Transverse colon (tissue), 4 donors: ENCODE data around the gene CIT. TPM values are rescaled to one million over a fixed set of nuclear protein-coding genes. Genes with fewer than 3 reads are reported as not detected.

Experiments used
- DNase-seq: peaks from one replicate; pipeline ENCODE4 v3.0.0-alpha.2; 2019
- H3K27ac ChIP-seq, 4 donors: fragments of 200-600 bp; sonication (generic); 2 replicates each; pipeline ENCODE4 v1.5.1; 2016 to 2018; ENCODE audit warnings: inconsistent platforms in 4 of 4
- H3K27me3 ChIP-seq: fragments of 200-600 bp; sonication (generic); 2 replicates; pipeline ENCODE4 v1.5.1; 2017; ENCODE audit warnings: inconsistent platforms
- H3K36me3 ChIP-seq, 4 donors: fragments of 200-600 bp; sonication (generic); 2 replicates each; pipeline ENCODE4 v1.5.1; 2017 to 2019; ENCODE audit warnings: inconsistent platforms in 4 of 4
- H3K4me1 ChIP-seq, 4 donors: fragments of 200-600 bp; sonication (generic); 2 replicates each; pipeline ENCODE4 v1.5.1; 2017 to 2020; ENCODE audit warnings: inconsistent platforms in 4 of 4
- H3K4me3 ChIP-seq, 4 donors: fragments of 200-600 bp; sonication (generic); 1 replicate in 1 of 4; 2 replicates in 3 of 4; pipeline versions ENCODE4 v1.5.1 to v1.6.1; 2017 to 2019; ENCODE audit warnings: inconsistent platforms in 4 of 4
- H3K9me3 ChIP-seq, 2 donors: fragments of 200-600 bp; sonication (generic); 2 replicates each; pipeline ENCODE4 v1.5.1; 2017 to 2019; ENCODE audit warnings: inconsistent platforms in 2 of 2
- CTCF ChIP-seq, 5 experiments: fragments of 200-600 bp in 3 of 5; fragments of 450-650 bp in 2 of 5; sonication (generic) in 3 of 5; IDR thresholded peaks; 1 replicate in 2 of 5; 2 replicates in 3 of 5; pipeline ENCODE4 v1.5.1; 2016 to 2017; ENCODE audit warnings: antibody characterized with exemption in 5 of 5, inconsistent platforms in 3 of 5, mild to moderate bottlenecking in 2 of 5, moderate library complexity in 1 of 5
- EP300 ChIP-seq: sonication (generic); formaldehyde crosslinking; IDR thresholded peaks from one replicate; pipeline ENCODE4 v1.6.1; 2017; ENCODE audit warnings: antibody characterized with exemption, low read depth
- POLR2A ChIP-seq: fragments of 450-650 bp; IDR thresholded peaks from one replicate; pipeline ENCODE4 v1.6.1; 2016; ENCODE audit warnings: antibody characterized with exemption, mild to moderate bottlenecking, moderate library complexity
- POLR2AphosphoS5 ChIP-seq, 3 donors: sonication (generic); formaldehyde crosslinking; IDR thresholded peaks; one replicate each; pipeline ENCODE4 v1.6.1; 2016; ENCODE audit warnings: antibody characterized with exemption in 3 of 3
- WGBS, 2 donors: methylation state at CpG; one replicate each; pipeline ENCODE4 v1.1.5; 2018; ENCODE audit warnings: low coverage in 1 of 2; 5-methylcytosine and 5-hydroxymethylcytosine counted together
- in situ Hi-C, 4 donors: fragments of 200-750 bp; cut with MboI; loops; one replicate each; pipeline versions ENCODE4 v1.15.0 to v1.15.1; 2017; ENCODE audit warnings: low sequenced_read_pairs in 3 of 4, low pct_ligation_motif_present in 1 of 4, low pct_unique_long_range_greater_than_20kb in 1 of 4
- intact Hi-C: fragments of 100-400 bp; cut with DNase I; formaldehyde crosslinking; loops from one replicate; pipeline ENCODE4 v1.15.1; 2023; ENCODE audit warnings: low total_unique reads
- total RNA-seq, 4 donors: library from RNA; depleted of rRNA; stranded (reverse); fragments of >200 nt; gene quantifications; one replicate each; pipeline ENCODE4 v1.1.0, GENCODE V29; 2016

The CIT gene
- total RNA-seq, 4 donors from 2014 or later = 1.1 to 51.1 (median 7.1) TPM

GRCh38 chr12:119735079-119735478 lies 142.0 kb downstream of the CIT start:
- Histone ChIP-seq H3K27ac (no peak overlapping the region), H3K27me3 (no peaks in the 10 kb centered on the region), H3K4me3 (no peak overlapping the region), H3K4me1 (no peaks in the 10 kb centered on the region), H3K9me3 (no peaks in the 10 kb centered on the region), H3K36me3 (no peaks in the 10 kb centered on the region)
- WGBS, 2 donors = 93 to 97% methylated on average over 9 to 17 of the region's 17 CpGs
- in situ Hi-C loops (no loop called here), intact Hi-C loops (no loop called here)
- TF ChIP-seq POLR2A (no peak), POLR2AphosphoS5 (IDR thresholded peaks at IDR 0.05) (no peak), CTCF (IDR thresholded peaks at IDR 0.05) (no peak), EP300 (no peak)
- no peak for DNase-seq

- WGBS, 2 donors = 80 to 92% methylated on average over 3 to 13 of the region's 13 CpGs
Measured at GRCh38 chr12:119730381-119730780, 146.7 kb downstream of the CIT start.

GRCh38 chr12:119729871-119730270 lies 147.2 kb downstream of the CIT start:
- 98 to 100% methylated on average over 2 to 8 of the region's 8 CpGs for WGBS, 2 donors
- no peak overlapping the region for H3K27ac ChIP-seq
- no peaks in the 10 kb centered on the region for H3K36me3 ChIP-seq
- DNase-seq = no peak
- H3K4me3 ChIP-seq = no peak overlapping the region
- H3K4me1 ChIP-seq = no peaks in the 10 kb centered on the region
- in situ Hi-C loops (no loop called here), intact Hi-C loops (no loop called here)
- no peaks in the 10 kb centered on the region for H3K27me3 ChIP-seq
- TF ChIP-seq EP300 = no peak
- no peak for TF ChIP-seq POLR2AphosphoS5 (IDR thresholded peaks at IDR 0.05)
- TF ChIP-seq POLR2A = no peak
- no peak for TF ChIP-seq CTCF (IDR thresholded peaks at IDR 0.05)
- H3K9me3 ChIP-seq = no peaks in the 10 kb centered on the region

More at GRCh38 chr12:119730381-119730780, 146.7 kb downstream of the CIT start:
- TF ChIP-seq POLR2AphosphoS5 (IDR thresholded peaks at IDR 0.05) = no peak
- no peak for TF ChIP-seq POLR2A
- TF ChIP-seq EP300 = no peak
- no peak for TF ChIP-seq CTCF (IDR thresholded peaks at IDR 0.05)
- no peaks in the 10 kb centered on the region for H3K36me3 ChIP-seq
- H3K27ac ChIP-seq = no peak overlapping the region
- H3K4me1 ChIP-seq = no peaks in the 10 kb centered on the region
- H3K4me3 ChIP-seq = no peak overlapping the region
- H3K9me3 ChIP-seq = no peaks in the 10 kb centered on the region
- intact Hi-C loops (no loop called here), in situ Hi-C loops (no loop called here)
- DNase-seq = no peak
- no peaks in the 10 kb centered on the region for H3K27me3 ChIP-seq

- Histone ChIP-seq H3K27me3 (no peaks in the 10 kb centered on the region), H3K4me1 (no peaks in the 10 kb centered on the region), H3K36me3 (no peaks in the 10 kb centered on the region), H3K27ac (no peak overlapping the region), H3K4me3 (no peak overlapping the region), H3K9me3 (no peaks in the 10 kb centered on the region)
- no peak for DNase-seq
- no peak for TF ChIP-seq EP300
- TF ChIP-seq CTCF (IDR thresholded peaks at IDR 0.05) = no peak
- no peak for TF ChIP-seq POLR2AphosphoS5 (IDR thresholded peaks at IDR 0.05)
- no peak for TF ChIP-seq POLR2A
- WGBS, 2 donors = 74 to 83% methylated on average over 6 of the region's 6 CpGs
- in situ Hi-C loops (no loop called here), intact Hi-C loops (no loop called here)
Measured at GRCh38 chr12:119728444-119728745, 148.7 kb downstream of the CIT start.
